ENCODE measurements around the gene SHROOM1.

Gene SHROOM1

GRCh38 chr5:132788990-132789886, 41.2 kb downstream of the SHROOM1 start:
- H3K36me3 Mint-ChIP-seq, result no peaks in the 10 kb centered on the region
- ATAC-seq (no peak), DNase-seq (ENCODE audit: low spot score in 2 of 2) (no peak)
- no peaks in the 10 kb centered on the region for H3K4me1 Mint-ChIP-seq
- no peaks in the 10 kb centered on the region for H3K9me3 Mint-ChIP-seq
- H3K4me3 Mint-ChIP-seq, result no peak overlapping the region
- no peak overlapping the region for H3K27ac Mint-ChIP-seq

DNA sequence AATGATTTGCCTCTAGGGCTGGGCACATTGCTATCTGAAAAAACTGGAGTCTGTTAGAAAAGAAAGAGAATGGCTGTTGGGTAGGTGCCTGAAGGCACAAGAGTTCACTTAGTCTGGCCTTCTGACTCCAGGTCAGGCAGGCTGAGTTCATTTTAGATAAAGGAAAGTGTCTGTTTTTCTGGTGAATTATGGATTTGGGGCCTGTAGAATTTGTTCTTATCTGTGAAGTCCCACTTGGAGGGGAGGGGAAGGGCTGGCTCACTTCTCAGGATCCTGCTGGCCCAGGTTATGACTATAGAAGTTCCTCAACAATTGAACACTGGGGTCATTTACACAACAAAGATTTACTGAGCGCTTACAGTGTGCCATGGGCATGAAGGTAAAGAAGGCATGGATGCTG, 41.9 kb downstream of the SHROOM1 start:
- H3K4me3 Mint-ChIP-seq, result no peak overlapping the region
- no peaks in the 10 kb centered on the region for H3K4me1 Mint-ChIP-seq
- H3K9me3 Mint-ChIP-seq, result no peaks in the 10 kb centered on the region
- no peak overlapping the region for H3K27ac Mint-ChIP-seq
- no peak for DNase-seq (ENCODE audit: low spot score in 2 of 2)
- no peaks in the 10 kb centered on the region for H3K36me3 Mint-ChIP-seq
- ATAC-seq, result no peak

DNA sequence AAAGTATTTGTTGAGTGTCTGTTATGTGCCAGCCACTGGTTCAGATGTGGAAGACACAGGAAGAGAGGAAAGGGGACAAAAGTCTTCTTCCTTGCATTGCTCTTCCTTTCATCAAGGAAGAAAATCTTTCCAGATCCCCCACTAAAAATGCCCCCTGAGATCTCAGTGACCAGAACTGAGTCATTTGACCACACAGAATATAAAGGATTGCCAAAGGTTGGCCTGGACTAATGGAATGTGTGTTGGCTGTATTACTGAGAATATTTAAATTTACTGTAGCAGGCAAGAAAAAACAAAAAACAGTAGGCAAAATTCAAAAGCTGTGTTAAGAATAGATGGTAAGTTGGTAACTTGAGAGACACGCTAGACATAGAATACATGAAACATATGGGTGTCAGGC, 43.4 kb downstream of the SHROOM1 start:
- Mint-ChIP-seq H3K27ac (no peak overlapping the region), H3K4me1 (no peaks in the 10 kb centered on the region), H3K9me3 (no peaks in the 10 kb centered on the region), H3K4me3 (no peak overlapping the region), H3K36me3 (no peaks in the 10 kb centered on the region)
- ATAC-seq (no peak), DNase-seq (ENCODE audit: low spot score in 2 of 2) (no peak)

GRCh38 chr5:132785864-132786263, 44.6 kb downstream of the SHROOM1 start:
- Mint-ChIP-seq H3K4me3 (no peak overlapping the region), H3K27ac (peak overlapping the region; percentile 8), H3K4me1 (no peaks in the 10 kb centered on the region), H3K9me3 (no peaks in the 10 kb centered on the region), H3K36me3 (no peaks in the 10 kb centered on the region)
- DNase-seq (ENCODE audit: low spot score in 2 of 2), result no peak
- ATAC-seq, result no peak

GRCh38 chr5:132785365-132785764, 45.1 kb downstream of the SHROOM1 start:
- Mint-ChIP-seq H3K9me3 (no peaks in the 10 kb centered on the region), H3K4me1 (no peaks in the 10 kb centered on the region), H3K27ac (peak overlapping the region; percentile 8), H3K36me3 (no peaks in the 10 kb centered on the region), H3K4me3 (no peak overlapping the region)
- DNase-seq (ENCODE audit: low spot score in 2 of 2) (no peak), ATAC-seq (no peak)

- H3K36me3 Mint-ChIP-seq, result no peaks in the 10 kb centered on the region
- peaks cover 8% of the 10 kb centered on the region for H3K4me1 Mint-ChIP-seq
- H3K4me3 Mint-ChIP-seq, result no peak overlapping the region
- DNase-seq (ENCODE audit: low spot score in 2 of 2) (no peak), ATAC-seq (no peak)
- H3K9me3 Mint-ChIP-seq, result no peaks in the 10 kb centered on the region
- H3K27ac Mint-ChIP-seq, result no peak overlapping the region
Observed at GRCh38 chr5:132782101-132782500, 48.3 kb downstream of the SHROOM1 start.

- Mint-ChIP-seq H3K9me3 (no peaks in the 10 kb centered on the region), H3K4me3 (no peak overlapping the region), H3K27ac (no peak overlapping the region), H3K36me3 (no peaks in the 10 kb centered on the region), H3K4me1 (peaks cover 12% of the 10 kb centered on the region)
- DNase-seq (ENCODE audit: low spot score in 2 of 2) (no peak), ATAC-seq (no peak)
Observed at GRCh38 chr5:132781029-132781428, 49.4 kb downstream of the SHROOM1 start.

GRCh38 chr5:132780577-132780976, 49.9 kb downstream of the SHROOM1 start:
- DNase-seq (ENCODE audit: low spot score in 2 of 2) (no peak), ATAC-seq (no peak)
- Mint-ChIP-seq H3K9me3 (no peaks in the 10 kb centered on the region), H3K27ac (no peak overlapping the region), H3K36me3 (no peaks in the 10 kb centered on the region), H3K4me1 (peaks cover 16% of the 10 kb centered on the region), H3K4me3 (no peak overlapping the region)

GRCh38 chr5:132779961-132780360, 50.5 kb downstream of the SHROOM1 start:
- no peak for ATAC-seq
- Mint-ChIP-seq H3K4me3 (no peak overlapping the region), H3K4me1 (peaks cover 23% of the 10 kb centered on the region), H3K36me3 (no peaks in the 10 kb centered on the region), H3K27ac (no peak overlapping the region), H3K9me3 (no peaks in the 10 kb centered on the region)
- DNase-seq (ENCODE audit: low spot score in 2 of 2), result no peak

DNA sequence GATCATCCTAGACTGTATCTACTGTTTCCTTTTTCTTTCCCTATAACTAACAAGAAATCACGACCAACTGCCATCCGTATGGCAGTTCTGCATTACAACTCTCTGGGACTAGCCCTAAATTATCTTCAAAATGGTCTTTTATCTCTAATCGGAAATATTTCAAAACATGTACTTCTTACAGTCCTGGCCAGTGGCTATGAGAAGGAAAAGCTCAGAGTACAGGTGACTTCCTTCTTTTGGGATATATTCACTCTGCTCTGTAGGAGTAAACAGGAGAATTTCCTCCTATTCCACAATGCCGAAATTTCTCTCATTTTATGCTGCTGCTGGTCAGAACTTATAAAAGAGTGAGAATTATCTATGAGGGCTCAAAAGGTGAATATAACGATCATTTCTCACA, 51.6 kb downstream of the SHROOM1 start:
- DNase-seq (ENCODE audit: low spot score in 2 of 2) (no peak), ATAC-seq (no peak)
- Mint-ChIP-seq H3K4me3 (peak overlapping the region; percentile 78), H3K9me3 (no peaks in the 10 kb centered on the region), H3K4me1 (peaks cover 32% of the 10 kb centered on the region), H3K36me3 (no peaks in the 10 kb centered on the region), H3K27ac (no peak overlapping the region)

GRCh38 chr5:132778129-132778528, 52.3 kb downstream of the SHROOM1 start:
- Mint-ChIP-seq H3K27ac (peak overlapping the region; percentile 88), H3K4me1 (peaks cover 39% of the 10 kb centered on the region), H3K36me3 (no peaks in the 10 kb centered on the region), H3K4me3 (peak overlapping the region; percentile 78), H3K9me3 (no peaks in the 10 kb centered on the region)
- DNase-seq (ENCODE audit: low spot score in 2 of 2) (peak in 1 of 2 donors; percentile 50), ATAC-seq (no peak)

DNA sequence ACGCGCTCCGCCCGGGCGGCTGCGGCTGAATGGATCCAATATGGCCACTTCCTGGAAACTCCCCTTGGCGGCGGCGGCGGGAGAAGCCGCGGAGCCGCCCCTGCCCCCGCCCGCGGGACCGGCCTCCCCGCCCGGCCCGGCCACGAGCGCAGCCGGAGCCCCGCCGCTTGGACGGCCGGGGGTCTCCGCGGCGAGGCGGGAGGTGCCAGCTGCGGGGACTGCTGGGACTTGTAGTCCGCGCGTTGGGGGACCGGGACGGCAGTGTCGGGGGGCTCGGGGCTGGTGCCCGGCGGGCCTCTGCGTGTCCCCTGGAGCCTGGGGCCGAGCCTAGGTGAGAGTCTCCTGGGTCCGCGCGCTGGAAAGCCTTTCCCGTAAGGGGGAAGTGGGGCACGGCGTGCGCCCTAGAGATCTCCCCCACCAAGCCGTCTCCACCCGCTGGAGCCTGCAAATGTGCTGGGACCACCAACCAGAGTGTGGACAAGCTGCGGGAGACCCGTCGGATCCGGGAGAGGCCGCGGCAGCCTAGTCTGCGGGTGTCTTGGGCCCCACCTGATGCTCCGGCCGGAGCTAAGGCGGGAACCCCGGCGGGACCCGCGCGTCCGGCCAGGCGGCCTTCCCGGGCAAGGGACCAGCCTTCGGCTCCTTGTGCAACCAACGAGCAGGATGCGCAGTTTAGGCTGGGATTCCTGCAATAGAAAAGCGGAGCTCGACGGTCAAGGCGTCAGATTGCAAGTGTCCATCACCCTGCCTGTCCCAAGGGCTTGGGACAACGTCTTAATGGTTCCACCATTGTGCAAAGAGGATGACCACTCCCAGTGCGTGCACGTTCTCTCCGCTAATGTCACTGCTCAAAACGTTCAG, 53.0 kb downstream of the SHROOM1 start, which contains the start of gene SEPTIN8:
SEPTIN8 (minus strand) TSS at position 31 of the 861 bp plus-strand sequence. CDS start 102 bp downstream, outside the sequence.
- H3K36me3 Mint-ChIP-seq, result no peaks in the 10 kb centered on the region
- no peaks in the 10 kb centered on the region for H3K9me3 Mint-ChIP-seq
- H3K27ac Mint-ChIP-seq, result peak within 1 kb of the TSS; percentile 88
- peak; percentile 75 for ATAC-seq
- DNase-seq (ENCODE audit: low spot score in 2 of 2), result peak; percentile 52 to 79
- H3K4me1 Mint-ChIP-seq, result peaks cover 42% of the 10 kb centered on the region
- H3K4me3 Mint-ChIP-seq, result peak within 1 kb of the TSS; percentile 78

- no peaks in the 10 kb centered on the region for H3K9me3 Mint-ChIP-seq
- H3K36me3 Mint-ChIP-seq, result no peaks in the 10 kb centered on the region
- ATAC-seq, result no peak
- peaks cover 45% of the 10 kb centered on the region for H3K4me1 Mint-ChIP-seq
- H3K27ac Mint-ChIP-seq, result no peak overlapping the region
- DNase-seq (ENCODE audit: low spot score in 2 of 2), result no peak
- H3K4me3 Mint-ChIP-seq, result peak overlapping the region; percentile 62
Observed at GRCh38 chr5:132776938-132777208, 53.6 kb downstream of the SHROOM1 start.

- ATAC-seq (no peak), DNase-seq (ENCODE audit: low spot score in 2 of 2) (peak in 1 of 2 donors; percentile 51)
- no peak overlapping the region for H3K27ac Mint-ChIP-seq
- no peaks in the 10 kb centered on the region for H3K36me3 Mint-ChIP-seq
- peak overlapping the region; percentile 62 for H3K4me3 Mint-ChIP-seq
- H3K9me3 Mint-ChIP-seq, result no peaks in the 10 kb centered on the region
- H3K4me1 Mint-ChIP-seq, result peaks cover 45% of the 10 kb centered on the region
Observed at GRCh38 chr5:132776131-132776937, 54.1 kb downstream of the SHROOM1 start.

GRCh38 chr5:132775476-132775961, 54.9 kb downstream of the SHROOM1 start:
- ATAC-seq (no peak), DNase-seq (ENCODE audit: low spot score in 2 of 2) (no peak)
- H3K4me3 Mint-ChIP-seq, result peak overlapping the region; percentile 62
- H3K36me3 Mint-ChIP-seq, result no peaks in the 10 kb centered on the region
- peaks cover 45% of the 10 kb centered on the region for H3K4me1 Mint-ChIP-seq
- peak overlapping the region; percentile 34 for H3K27ac Mint-ChIP-seq
- no peaks in the 10 kb centered on the region for H3K9me3 Mint-ChIP-seq
